CD4-positive, alpha-beta T cell treated with Interleukin-21 for 1 hour (primary cell): ENCODE results near the gene FAM228B.
"Not testable (repeated sequence)": the region's sequence is repeated elsewhere in the genome, so short reads cannot be mapped to it uniquely, and the experiment has no call there.

Experiments
- DNase-seq: peaks from one replicate; pipeline ENCODE4 v3.0.0-alpha.2; 2020

FAM228B gene

DNA sequence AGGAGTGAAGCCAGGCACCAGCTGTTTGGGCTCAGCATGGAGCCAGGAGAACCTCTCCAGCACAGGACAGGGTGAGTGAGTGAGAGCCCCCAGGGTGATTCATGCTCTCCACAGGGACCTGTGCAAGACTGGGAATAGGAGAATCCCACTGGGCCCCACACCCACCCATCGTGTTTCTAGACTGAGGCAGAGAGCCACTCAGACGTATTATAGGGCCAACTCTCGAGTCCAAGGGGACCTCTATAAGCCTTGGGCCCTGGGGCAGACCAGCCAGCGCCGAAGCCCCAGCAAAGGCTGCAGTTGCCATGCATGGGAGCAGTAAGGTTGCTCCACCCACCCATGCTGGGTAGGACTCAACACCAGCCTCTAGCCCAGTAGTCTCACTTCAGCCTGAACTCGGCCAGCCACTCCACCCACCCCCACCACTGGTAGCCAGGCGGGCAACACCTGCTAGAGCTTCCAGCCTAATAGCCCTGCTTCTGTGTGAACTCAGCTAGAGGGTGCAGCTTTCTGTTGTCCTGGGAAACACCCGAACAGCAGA is 19.1 kb upstream of the FAM228B start:
- no peak for DNase-seq

DNA sequence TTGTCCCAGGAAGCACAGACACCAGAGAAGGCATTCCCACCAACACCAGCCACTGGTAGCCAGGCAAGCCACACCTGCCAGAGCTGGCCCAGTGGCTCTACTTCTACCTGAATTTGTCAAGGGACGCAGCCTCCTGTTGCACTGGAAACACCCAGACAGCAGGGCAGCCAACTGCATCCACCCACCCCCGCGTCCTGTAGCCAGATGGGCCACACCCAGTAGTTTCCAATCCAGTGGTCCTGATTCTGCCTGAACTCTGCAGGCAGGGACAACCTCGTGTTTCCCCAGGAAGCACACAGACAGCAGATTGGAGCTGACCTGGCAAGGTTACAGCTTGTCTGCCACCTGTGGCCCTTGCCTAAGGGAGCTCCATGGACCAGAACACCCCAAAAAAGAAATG is 18.4 kb upstream of the FAM228B start:
- no peak for DNase-seq

DNA sequence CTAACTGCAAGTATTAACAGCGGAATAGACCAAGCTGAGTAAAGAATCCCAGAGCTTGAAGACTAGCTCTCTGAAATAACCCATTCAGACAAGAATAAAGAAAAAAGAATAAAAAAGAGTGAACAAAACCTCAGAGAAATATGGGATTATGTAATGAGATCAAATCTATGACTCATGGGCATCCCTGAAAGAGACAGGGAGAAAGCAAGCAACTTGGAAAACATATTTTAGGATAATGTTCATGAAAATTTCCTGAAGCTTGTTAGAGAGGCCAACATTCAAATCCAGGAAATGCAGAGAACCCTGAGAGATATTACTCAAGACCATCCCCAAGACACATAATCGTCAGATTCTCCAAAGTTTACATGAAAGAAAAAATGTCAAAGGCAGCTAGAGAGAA is 17.5 kb upstream of the FAM228B start:
- DNase-seq: no peak

DNA sequence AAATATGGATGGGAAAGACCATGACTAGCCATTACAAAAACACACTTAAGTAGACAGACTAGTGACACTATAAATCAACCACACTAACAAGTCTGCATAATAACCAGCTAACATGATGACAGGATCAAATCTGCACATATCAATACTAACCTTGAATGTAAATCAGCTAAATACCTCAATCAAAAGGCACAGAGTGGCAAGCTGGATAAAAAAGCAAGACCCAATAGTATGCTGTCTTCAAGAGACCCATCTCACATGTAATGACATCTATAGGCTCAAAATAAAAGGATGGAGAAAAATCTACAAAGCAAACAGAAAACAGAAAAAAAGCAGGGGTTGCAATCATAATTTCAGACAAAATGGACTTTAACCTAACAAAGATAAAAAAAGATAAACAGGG is 16.5 kb upstream of the FAM228B start:
- no peak for DNase-seq

DNA sequence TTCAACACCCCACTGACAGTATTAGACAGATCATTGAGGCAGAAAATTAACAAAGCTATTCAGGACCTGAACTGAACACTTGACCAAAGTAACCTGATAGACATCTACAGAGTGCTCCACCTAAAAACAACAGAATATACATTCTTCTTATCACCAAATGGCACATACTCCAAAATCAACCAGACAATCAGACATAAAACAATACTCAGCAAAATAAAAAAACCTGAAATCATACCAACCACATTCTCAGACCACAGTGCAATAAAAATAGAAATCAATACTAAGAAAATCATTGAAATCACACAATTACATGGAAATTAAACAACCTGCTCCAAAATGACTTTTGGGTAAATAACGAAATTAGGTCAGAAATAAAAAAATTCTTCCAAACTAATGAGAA is 15.9 kb upstream of the FAM228B start:
- no peak for DNase-seq

DNA sequence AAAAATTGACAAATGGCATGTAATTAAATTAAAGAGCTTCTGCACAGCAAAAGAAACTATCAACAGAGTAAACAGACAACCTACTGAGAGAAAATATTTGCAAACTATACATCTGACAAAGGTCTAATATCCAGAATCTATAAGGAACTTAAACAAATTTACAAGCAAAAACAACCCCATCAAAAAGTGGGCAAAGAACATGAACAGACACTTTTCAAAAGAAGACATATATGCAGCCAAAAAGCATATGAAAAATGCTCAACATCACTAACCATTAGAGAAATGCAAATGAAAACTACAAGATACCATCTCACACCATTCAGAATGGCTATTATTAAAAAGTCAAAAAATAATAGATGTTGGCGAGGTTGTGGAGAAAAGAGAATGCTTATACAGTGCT is 13.8 kb upstream of the FAM228B start:
- DNase-seq: not testable (repeated sequence)

DNA sequence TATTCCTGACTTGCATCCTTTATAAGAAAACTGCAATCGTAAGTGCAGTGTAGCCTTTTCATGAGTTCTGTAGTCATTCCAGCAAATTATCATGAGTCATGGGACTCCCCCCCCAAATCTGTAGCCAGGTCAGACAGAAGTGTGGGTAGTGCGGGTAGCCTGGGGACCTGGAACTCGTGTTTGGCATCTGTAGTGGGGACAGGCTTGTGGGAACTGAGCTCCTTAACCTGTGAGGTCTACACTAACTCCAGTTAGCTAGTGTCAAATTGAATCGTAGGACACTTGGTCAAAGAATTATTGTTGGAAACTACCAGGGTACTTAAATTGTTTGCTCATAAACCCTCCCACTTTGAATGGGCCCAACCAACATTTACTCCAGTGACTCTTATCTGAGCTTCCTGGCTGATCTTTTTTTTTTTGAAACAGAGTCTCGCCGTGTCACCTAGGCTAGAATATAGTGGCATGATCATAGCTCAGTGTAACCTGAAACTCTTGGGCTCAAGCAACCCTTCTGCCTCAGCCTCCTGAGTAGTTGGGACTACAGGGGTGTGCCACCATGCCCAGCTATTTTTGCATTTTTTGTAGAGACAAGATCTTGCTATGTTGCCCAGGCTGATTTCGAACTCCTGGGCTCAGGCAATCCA is 12.5 kb upstream of the FAM228B start:
- DNase-seq: no peak

DNA sequence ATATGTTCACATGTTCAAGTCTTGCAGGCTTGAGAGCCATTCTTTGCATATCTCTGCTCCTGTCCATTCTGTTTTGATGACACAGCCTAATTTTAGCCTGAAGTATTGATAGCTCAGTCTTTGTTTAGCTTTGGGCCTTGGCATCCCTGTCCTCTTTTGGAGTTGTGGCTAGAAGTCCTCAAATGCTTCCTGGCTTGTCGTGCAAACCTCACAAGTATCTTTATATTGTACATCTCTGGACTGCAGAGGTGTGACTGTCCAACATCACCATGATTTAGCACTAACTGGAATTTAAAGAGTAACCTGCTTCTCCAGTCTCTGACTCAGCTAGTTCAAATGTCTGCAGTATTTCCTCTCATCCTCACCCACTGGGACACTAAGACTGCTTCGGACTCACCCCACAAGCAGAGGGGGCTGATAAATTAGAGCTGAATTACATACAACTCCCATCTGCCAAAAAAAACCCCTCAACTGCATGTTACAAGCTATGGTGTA is 11.8 kb upstream of the FAM228B start:
- DNase-seq: no peak

DNA sequence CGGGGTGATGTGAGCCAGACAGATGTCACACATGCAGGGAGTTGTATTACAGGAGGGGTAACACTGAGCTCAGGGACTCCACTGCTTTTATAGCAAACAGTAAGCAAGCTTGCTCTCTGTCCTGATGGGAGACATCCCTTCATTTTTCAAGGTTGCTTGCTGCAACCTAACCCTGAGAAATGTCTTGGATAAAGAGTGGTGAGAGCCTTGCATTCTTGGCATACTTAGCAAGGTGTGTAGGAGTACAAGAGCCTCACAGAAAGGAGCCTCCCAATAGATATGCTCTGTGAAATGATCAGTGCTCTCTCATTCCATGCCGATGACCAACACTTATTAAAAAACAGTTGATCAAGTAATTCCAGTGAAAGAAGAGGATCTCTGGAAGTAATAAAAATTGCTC is 8.2 kb upstream of the FAM228B start:
- DNase-seq: no peak

DNA sequence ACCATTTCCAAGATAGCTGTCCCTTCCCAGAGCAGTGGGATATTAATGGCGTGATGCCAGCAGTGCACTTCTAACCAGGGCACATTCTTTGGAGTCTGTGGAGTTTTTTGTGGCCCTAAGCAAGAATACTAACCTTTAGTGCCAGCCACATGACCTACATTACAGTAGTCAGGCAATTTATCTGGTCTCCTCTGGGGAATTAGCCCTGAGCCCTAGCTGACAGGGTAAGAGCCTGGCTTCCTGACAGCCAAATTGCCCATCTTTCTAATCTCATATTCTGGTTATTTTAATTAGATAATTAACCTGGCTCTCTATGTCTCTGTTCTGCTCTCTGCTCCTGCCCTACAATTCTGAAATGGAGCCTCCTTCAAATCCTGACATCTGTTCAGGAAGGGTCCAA is 5.4 kb upstream of the FAM228B start:
- no peak for DNase-seq

DNA sequence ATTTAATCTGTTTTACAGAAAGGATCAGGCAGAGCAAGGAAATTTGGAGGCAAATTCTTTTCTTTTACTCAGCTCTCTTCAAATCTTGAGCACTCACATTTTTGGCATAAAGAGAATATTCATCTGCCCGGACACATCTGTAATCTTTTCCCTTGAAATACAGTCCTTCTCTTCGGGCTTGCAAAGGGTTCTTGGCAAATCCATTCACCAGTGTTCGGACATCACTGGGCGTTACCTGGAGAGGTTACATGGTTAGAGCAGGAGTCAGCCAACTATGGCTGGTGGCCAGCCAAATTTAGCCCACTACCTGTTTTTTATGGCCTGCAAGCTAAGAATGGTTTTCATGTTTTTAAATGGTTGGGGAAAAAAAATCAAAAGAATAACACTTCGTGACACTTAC is 2.2 kb upstream of the FAM228B start:
- DNase-seq: no peak

DNA sequence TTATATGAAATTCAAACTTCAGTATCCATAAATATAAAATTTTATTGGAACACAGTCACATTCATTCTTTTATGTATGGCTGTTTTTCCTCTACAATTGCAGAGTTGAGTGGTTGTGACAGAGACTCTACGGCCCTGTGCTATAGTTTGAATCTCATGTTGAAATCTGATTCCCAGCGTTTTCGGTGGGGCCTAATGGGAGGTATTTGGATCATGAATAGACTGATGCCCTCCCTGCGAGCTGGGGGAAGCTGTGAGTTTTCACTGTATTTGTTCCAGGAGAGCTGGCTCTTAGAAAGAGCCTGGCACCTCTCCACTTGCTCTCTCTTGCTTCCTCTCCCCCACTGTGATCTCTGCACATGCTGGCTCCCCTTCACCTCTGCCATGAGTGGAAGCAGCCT is 1.8 kb upstream of the FAM228B start:
- DNase-seq: no peak

DNA sequence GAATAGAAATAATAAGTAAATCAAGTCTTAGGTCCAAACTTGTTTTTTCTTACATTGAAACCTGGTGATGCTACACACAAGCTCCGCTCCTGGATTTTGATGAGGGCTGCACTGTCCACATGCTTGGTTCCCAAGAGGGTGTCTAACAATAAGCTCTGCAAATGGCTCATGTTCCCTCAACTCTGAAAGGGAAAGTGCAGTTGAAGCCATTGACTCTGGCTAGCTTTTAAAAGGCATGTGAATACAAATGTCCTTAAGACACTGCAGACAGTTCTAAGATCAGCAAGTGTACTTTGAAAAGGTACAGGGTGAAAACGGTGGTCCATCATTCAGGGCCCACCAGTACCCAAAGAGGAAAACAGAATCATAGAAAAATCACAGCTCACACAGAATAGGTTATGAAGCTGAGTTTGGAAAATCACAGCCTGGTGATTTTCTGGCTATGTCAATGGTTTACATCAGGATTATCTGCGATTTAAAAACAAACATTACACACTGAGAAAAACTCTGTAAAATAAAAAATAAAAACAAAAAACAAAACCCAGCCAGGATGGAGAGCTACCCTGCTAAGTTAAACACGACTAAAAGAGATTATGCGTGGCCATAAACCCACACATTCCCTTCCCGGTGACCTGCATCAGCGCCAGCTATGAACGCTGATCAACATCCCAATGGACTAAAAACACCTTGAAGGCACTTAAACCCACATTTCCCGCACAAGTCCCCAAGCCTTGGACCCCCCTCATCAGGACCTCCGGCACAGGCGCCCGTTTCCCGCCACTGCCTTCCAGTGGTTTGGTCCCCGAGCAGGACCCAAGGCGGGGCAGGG is 689 bp upstream of the FAM228B start:
- DNase-seq: no peak

DNA sequence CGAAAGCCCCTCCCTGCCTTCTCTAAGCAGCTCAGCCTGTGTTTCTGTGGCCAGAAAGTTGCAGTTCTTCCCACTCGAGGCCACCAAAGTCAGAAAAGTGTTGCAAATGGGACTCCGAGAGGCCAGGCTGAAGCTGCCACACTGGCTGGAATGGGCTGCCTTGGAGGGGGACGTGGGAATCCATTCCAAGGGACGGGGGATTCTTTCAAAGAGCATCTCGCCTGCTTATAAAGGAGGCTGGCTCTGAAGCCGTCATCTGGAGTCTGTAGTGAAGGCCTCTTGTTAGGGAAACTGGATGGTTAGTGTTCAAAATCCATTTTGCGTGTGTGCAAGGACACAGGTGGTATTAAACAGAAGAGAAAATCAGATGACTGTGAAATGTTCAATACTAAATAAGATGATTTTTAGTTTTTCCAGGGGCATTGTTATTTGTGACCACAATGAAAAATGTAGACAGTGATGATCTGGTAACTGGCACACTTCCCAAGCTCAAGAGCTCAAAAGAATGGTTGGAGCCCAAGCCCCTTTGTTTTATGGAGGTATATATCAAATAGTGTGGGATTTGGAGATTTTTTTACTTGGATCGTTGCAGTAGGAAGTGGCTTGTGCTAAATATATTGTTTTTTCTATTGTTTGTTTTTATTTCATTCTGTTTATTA is 782 bp downstream of the FAM228B start:
- no peak for DNase-seq

DNA sequence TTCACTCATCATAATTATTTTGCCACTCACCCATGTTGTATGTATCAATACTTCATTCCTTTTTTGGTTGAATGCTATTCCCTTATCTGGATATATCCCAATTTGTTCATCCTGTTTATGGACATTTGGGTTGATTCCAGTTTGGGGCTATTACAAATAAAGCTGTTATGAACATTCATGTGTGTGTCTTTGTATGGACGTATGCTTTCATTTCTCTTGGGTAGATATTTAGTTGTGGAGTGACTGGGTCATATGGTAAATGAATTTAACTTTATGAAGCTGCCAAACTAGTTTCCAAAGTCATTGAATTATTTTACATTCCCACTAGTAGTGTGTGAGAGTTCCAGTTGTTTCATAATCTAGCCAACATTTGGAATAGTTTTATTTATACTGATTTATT is 2.7 kb downstream of the FAM228B start:
- no peak for DNase-seq

DNA sequence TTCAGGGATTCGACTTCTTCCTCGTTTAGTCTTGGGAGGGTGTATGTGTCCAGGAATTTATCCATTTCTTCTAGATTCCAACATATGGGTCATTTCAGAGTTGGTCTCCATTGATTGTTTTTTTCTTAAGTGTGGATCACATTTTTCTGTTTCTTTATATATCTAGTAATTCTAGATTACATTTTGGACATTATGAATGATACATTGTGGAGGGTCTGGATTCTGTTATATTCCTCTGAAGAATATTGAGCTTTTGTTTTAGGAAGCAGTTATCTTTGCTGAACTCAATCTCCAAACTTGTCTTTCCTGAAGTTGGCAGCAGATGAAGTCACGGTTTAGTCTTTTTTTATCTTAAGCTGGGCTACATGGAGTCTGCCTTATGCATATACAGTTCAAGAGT is 9.3 kb downstream of the FAM228B start:
- no peak for DNase-seq

DNA sequence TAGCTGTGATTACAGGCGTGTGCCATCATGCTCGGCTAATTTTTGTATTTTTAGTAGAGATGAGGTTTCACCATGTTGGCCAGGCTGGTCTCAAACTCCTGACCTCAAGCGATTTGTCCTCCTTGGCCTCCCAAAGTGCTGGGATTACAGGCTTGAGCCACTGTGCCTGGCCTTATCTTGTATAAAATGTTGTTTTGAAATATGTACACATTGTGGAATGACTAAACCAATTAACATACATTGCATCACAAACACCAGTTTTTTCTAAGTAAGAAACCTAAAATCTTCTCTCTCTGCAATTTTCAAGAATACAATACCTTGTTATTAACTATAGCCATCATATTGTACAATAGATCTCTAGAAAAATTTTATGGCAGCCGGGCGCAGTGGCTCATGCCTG is 17.0 kb downstream of the FAM228B start:
- DNase-seq: not testable (repeated sequence)

DNA sequence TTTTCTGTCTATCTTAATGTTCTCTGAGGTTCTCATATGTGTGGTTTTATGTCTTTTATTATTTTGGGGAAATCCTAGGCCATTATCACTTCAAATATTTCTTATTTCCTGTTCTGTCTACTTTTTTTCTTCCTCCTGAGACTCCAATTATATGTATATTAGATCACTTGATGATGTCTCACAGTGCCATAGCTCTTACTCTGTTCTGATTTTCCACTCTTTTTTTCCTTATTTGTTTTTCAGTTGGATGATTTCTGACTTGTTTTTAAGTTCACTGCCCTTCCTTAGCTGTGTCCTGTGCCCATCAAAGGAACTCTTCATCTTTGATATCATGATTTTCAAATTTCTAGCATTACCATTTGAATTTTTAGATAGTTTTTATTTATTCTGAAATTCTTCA is 24.1 kb downstream of the FAM228B start:
- DNase-seq: no peak

DNA sequence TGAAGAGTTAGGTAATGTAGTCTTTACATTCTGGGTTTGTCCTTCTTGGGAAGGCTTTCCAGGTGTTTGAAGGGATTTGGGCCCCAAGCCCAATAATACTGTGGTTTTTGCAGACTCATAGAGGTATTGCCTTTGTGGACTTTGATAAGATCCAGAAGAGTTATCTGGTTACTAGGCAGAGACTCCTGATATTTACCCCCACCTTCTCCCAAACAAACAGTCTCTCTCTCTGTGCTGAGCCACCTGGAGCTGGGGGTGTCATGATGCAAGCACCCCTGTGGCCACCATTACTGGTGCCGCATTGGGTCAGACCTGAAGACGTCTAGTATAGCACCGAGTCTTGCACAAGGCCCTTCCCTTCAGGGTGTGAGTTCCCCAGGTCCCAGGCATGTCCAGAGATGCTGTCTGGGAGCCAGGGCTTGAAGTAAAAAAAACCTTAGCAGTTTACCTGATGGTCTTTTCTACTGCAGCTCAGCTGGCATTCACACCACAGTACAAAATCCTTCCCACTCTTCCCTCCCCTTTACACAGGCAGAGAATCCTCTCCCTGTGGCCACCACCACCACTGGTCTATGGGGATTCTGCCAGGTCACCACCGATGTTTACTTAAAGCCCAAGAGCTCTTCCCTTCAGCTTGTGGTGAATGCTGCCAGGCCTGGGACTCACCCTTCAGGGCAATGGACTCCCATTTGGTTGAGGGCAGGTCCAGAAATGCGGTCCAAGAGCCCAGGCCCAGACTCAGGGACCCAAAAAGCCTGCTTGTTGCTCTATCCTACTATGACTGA is 29.3 kb downstream of the FAM228B start:
- no peak for DNase-seq

DNA sequence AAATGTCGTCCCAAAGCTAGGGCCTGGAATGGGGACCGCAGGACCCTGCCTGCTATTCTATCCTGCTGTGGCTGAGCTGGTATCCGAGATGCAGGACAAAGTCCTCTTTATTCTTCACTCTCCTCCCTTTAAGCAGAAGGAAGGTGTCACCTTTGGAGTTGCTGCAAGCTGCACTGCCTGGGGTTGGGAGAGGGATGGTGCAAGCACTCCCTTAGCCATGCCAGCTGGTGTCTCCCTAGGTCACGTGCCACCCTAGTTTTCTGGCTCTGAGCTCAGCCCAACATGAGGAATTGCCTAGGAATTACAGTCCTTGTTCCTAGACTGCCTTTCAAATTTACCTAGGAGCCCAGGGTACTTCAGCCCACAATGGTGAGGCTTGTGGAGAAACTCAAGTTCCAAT is 30.2 kb downstream of the FAM228B start:
- DNase-seq: no peak

DNA sequence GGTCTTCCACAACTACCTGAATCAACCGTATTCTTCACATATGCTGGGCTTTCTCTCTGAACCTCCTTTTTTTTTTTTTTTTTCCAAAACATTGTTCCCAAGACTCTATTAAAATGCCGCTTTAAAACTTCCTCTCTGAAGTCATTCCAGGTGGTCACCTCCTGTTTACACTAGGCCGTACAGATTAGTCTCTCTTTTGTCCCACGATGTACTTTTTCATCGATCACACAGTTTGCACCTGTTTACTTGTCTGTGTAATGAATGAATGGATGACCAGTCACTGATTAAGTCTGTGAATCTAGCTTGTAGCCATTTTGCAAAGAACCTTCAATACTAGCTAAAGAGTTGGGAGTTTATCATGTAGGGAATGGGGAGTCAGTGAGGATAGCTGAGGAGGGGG is 34.9 kb downstream of the FAM228B start:
- no peak for DNase-seq

DNA sequence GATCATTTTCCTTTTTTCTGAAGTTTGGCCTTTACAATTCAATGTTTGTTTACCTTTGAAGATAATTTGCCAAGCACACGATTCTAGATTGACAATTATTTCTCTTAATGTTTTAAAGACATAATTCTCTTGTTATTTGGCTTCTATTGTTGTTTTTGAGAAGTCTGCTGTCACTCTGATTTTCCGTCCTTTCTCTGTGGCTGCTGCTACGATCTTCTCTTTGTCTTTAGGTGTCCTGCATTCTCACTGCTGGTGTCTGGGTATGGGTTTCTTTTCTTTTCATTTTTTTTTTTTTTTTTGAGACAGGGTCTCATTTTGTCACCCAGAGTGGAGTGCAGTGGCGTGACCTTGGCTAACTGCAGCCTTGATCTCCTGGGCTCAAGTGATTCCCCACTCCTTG is 36.4 kb downstream of the FAM228B start:
- DNase-seq: no peak

DNA sequence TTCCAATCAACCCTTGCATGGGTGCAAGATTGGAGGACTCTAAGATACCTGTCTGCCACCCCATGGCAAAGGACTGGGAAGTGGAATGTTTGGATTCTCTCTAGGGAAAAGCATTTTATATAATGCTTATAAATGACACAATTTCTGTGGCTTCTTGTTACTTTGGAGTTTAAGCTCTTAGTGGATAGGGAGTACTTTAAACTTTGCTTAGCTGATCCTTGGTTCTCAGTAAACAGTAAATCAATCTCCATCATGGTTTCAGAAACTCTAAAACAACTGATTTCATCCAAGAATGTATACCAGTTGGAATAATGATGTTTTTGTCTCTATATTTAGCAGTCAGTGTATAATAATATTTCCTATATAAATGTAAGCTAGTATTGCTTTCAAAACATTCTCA is 37.5 kb downstream of the FAM228B start:
- DNase-seq: no peak
